H1 (cell line): ENCODE data around the gene AVPR1A.

ENCODE experiments used
- CREB1 ChIP-seq: IDR thresholded peaks from 2 replicates; pipeline ENCODE4 v1.6.1; 2012; ENCODE audit warnings: inconsistent platforms
- HDAC2 ChIP-seq, 2 experiments: fragments of 300-600 bp in 1 of 2; sonication (generic) in 1 of 2; IDR thresholded peaks; 2 replicates each; pipeline ENCODE4 v1.6.1; 2011 to 2012; ENCODE audit warnings: low read depth in 2 of 2, low read length in 2 of 2, mild to moderate bottlenecking in 2 of 2, moderate library complexity in 2 of 2, borderline replicate concordance in 1 of 2, inconsistent platforms in 1 of 2
- PHF8 ChIP-seq: fragments of 200-600 bp; sonication (generic); conservative IDR thresholded peaks from 2 replicates; pipeline ENCODE4 v1.7.1; 2012; ENCODE audit warnings: low read depth, mild to moderate bottlenecking, inconsistent platforms, low read length, moderate library complexity
- SIN3A ChIP-seq, 2 experiments: IDR thresholded peaks in 1 of 2; conservative IDR thresholded peaks in 1 of 2; 2 replicates each; pipeline ENCODE4 v1.6.1; 2011 to 2012; ENCODE audit warnings: low read length in 2 of 2, improper control_type of control experiment in 1 of 2, low read depth in 1 of 2, mild to moderate bottlenecking in 1 of 2
- TF ChIP-seq, protein P1 (sequence below), 3 experiments: IDR thresholded peaks; 1 replicate in 2 of 3; 2 replicates in 1 of 3; pipeline versions ENCODE4 v1.5.1 to v1.6.1; 2011; ENCODE audit warnings: low read length in 3 of 3, mild to moderate bottlenecking in 3 of 3, inconsistent platforms in 2 of 3, low read depth in 1 of 3, moderate library complexity in 1 of 3; ENCODE audit not compliant: insufficient read depth in 1 of 3; ENCODE audit errors: control extremely low read depth in 1 of 3
- TF ChIP-seq, protein P2 (sequence below): IDR thresholded peaks from 2 replicates; pipeline ENCODE4 v1.6.1; 2012; ENCODE audit warnings: low read length, inconsistent platforms
- TF ChIP-seq, protein P3 (sequence below): fragments of 300-600 bp; sonication (generic); IDR thresholded peaks from 2 replicates; pipeline ENCODE4 v1.7.1; 2012; ENCODE audit warnings: low read length, moderate library complexity, mild to moderate bottlenecking, inconsistent platforms; ENCODE audit not compliant: insufficient replicate concordance

- TF ChIP-seq, protein P1, sequence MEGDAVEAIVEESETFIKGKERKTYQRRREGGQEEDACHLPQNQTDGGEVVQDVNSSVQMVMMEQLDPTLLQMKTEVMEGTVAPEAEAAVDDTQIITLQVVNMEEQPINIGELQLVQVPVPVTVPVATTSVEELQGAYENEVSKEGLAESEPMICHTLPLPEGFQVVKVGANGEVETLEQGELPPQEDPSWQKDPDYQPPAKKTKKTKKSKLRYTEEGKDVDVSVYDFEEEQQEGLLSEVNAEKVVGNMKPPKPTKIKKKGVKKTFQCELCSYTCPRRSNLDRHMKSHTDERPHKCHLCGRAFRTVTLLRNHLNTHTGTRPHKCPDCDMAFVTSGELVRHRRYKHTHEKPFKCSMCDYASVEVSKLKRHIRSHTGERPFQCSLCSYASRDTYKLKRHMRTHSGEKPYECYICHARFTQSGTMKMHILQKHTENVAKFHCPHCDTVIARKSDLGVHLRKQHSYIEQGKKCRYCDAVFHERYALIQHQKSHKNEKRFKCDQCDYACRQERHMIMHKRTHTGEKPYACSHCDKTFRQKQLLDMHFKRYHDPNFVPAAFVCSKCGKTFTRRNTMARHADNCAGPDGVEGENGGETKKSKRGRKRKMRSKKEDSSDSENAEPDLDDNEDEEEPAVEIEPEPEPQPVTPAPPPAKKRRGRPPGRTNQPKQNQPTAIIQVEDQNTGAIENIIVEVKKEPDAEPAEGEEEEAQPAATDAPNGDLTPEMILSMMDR (IDR thresholded peaks at IDR 0.05; ENCODE audit: control extremely low read depth in 1 of 3, insufficient read depth in 1 of 3, low read depth in 1 of 3, low read length in 3 of 3): peak in 2 of 3 experiments; percentile 53 to 71; a peak in 2 of 4 replicates
- TF ChIP-seq SIN3A (conservative IDR thresholded peaks at IDR 0.05 in 1 of 2, IDR thresholded peaks at IDR 0.05 in 1 of 2; ENCODE audit: low read depth in 1 of 2, low read length in 2 of 2) (no peak), CREB1 (no peak), HDAC2 (IDR thresholded peaks at IDR 0.05; ENCODE audit: borderline replicate concordance in 1 of 2, low read depth in 2 of 2, low read length in 2 of 2) (no peak), PHF8 (no peak)
- TF ChIP-seq, protein P2, sequence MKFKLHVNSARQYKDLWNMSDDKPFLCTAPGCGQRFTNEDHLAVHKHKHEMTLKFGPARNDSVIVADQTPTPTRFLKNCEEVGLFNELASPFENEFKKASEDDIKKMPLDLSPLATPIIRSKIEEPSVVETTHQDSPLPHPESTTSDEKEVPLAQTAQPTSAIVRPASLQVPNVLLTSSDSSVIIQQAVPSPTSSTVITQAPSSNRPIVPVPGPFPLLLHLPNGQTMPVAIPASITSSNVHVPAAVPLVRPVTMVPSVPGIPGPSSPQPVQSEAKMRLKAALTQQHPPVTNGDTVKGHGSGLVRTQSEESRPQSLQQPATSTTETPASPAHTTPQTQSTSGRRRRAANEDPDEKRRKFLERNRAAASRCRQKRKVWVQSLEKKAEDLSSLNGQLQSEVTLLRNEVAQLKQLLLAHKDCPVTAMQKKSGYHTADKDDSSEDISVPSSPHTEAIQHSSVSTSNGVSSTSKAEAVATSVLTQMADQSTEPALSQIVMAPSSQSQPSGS: no peak
- TF ChIP-seq, protein P3, sequence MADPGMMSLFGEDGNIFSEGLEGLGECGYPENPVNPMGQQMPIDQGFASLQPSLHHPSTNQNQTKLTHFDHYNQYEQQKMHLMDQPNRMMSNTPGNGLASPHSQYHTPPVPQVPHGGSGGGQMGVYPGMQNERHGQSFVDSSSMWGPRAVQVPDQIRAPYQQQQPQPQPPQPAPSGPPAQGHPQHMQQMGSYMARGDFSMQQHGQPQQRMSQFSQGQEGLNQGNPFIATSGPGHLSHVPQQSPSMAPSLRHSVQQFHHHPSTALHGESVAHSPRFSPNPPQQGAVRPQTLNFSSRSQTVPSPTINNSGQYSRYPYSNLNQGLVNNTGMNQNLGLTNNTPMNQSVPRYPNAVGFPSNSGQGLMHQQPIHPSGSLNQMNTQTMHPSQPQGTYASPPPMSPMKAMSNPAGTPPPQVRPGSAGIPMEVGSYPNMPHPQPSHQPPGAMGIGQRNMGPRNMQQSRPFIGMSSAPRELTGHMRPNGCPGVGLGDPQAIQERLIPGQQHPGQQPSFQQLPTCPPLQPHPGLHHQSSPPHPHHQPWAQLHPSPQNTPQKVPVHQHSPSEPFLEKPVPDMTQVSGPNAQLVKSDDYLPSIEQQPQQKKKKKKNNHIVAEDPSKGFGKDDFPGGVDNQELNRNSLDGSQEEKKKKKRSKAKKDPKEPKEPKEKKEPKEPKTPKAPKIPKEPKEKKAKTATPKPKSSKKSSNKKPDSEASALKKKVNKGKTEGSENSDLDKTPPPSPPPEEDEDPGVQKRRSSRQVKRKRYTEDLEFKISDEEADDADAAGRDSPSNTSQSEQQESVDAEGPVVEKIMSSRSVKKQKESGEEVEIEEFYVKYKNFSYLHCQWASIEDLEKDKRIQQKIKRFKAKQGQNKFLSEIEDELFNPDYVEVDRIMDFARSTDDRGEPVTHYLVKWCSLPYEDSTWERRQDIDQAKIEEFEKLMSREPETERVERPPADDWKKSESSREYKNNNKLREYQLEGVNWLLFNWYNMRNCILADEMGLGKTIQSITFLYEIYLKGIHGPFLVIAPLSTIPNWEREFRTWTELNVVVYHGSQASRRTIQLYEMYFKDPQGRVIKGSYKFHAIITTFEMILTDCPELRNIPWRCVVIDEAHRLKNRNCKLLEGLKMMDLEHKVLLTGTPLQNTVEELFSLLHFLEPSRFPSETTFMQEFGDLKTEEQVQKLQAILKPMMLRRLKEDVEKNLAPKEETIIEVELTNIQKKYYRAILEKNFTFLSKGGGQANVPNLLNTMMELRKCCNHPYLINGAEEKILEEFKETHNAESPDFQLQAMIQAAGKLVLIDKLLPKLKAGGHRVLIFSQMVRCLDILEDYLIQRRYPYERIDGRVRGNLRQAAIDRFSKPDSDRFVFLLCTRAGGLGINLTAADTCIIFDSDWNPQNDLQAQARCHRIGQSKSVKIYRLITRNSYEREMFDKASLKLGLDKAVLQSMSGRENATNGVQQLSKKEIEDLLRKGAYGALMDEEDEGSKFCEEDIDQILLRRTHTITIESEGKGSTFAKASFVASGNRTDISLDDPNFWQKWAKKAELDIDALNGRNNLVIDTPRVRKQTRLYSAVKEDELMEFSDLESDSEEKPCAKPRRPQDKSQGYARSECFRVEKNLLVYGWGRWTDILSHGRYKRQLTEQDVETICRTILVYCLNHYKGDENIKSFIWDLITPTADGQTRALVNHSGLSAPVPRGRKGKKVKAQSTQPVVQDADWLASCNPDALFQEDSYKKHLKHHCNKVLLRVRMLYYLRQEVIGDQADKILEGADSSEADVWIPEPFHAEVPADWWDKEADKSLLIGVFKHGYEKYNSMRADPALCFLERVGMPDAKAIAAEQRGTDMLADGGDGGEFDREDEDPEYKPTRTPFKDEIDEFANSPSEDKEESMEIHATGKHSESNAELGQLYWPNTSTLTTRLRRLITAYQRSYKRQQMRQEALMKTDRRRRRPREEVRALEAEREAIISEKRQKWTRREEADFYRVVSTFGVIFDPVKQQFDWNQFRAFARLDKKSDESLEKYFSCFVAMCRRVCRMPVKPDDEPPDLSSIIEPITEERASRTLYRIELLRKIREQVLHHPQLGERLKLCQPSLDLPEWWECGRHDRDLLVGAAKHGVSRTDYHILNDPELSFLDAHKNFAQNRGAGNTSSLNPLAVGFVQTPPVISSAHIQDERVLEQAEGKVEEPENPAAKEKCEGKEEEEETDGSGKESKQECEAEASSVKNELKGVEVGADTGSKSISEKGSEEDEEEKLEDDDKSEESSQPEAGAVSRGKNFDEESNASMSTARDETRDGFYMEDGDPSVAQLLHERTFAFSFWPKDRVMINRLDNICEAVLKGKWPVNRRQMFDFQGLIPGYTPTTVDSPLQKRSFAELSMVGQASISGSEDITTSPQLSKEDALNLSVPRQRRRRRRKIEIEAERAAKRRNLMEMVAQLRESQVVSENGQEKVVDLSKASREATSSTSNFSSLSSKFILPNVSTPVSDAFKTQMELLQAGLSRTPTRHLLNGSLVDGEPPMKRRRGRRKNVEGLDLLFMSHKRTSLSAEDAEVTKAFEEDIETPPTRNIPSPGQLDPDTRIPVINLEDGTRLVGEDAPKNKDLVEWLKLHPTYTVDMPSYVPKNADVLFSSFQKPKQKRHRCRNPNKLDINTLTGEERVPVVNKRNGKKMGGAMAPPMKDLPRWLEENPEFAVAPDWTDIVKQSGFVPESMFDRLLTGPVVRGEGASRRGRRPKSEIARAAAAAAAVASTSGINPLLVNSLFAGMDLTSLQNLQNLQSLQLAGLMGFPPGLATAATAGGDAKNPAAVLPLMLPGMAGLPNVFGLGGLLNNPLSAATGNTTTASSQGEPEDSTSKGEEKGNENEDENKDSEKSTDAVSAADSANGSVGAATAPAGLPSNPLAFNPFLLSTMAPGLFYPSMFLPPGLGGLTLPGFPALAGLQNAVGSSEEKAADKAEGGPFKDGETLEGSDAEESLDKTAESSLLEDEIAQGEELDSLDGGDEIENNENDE: no peak
Measured at GRCh38 chr12:63103494-63104131, 47.4 kb downstream of the AVPR1A start.
